AG10803 (cell line): ENCODE results near the gene TGFB1I1.

Experiments used
- DNase-seq: peaks from one replicate; pipeline ENCODE4 v3.0.0; 2010; ENCODE audit warnings: low read depth
- H3K4me3 ChIP-seq: 2 replicates; pipeline ENCODE4 v1.5.1; 2011; ENCODE audit warnings: mild to moderate bottlenecking, low read length, control low read depth
- CTCF ChIP-seq: conservative IDR thresholded peaks from 2 replicates; pipeline ENCODE4 v1.5.1; 2011; ENCODE audit warnings: mild to moderate bottlenecking, low read length, control low read depth, inconsistent platforms

Gene TGFB1I1

GRCh38 chr16:31465788-31466370, 6.1 kb upstream of the TGFB1I1 start:
- no peak for TF ChIP-seq CTCF
- no peak for DNase-seq
- no peak overlapping the region for H3K4me3 ChIP-seq

- no peak for TF ChIP-seq CTCF
- no peak overlapping the region for H3K4me3 ChIP-seq
- no peak for DNase-seq
Observed at GRCh38 chr16:31466381-31466841, 5.5 kb upstream of the TGFB1I1 start.

- DNase-seq, result peak; percentile 43
- no peak overlapping the region for H3K4me3 ChIP-seq
- no peak for TF ChIP-seq CTCF
Observed at GRCh38 chr16:31467151-31467773, 4.7 kb upstream of the TGFB1I1 start.

GRCh38 chr16:31467858-31468257, 4.1 kb upstream of the TGFB1I1 start:
- H3K4me3 ChIP-seq, result no peak overlapping the region
- DNase-seq, result no peak
- no peak for TF ChIP-seq CTCF

GRCh38 chr16:31470615-31471014, 1.3 kb upstream of the TGFB1I1 start:
- no peak for TF ChIP-seq CTCF
- peak overlapping the region; percentile 83 for H3K4me3 ChIP-seq
- no peak for DNase-seq

GRCh38 chr16:31471241-31471874, 594 bp upstream of the TGFB1I1 start:
- H3K4me3 ChIP-seq, result peak overlapping the region; percentile 83
- DNase-seq, result no peak
- no peak for TF ChIP-seq CTCF

- peak; percentile 92 for DNase-seq
- peak; percentile 71 for TF ChIP-seq CTCF
- peak overlapping the region; percentile 83 for H3K4me3 ChIP-seq
Observed at GRCh38 chr16:31472709-31473203, 804 bp downstream of the TGFB1I1 start.
